Keratinocyte (primary cell): ENCODE results near the gene KLRC1. TPM values are rescaled to one million over a fixed set of nuclear protein-coding genes. Genes with fewer than 3 reads are reported as not detected.

Experiments used
- DNase-seq: peaks from one replicate; pipeline ENCODE4 v3.0.0-alpha.2; 2011; ENCODE audit warnings: low read depth, missing footprints, low spot score
- FAIRE-seq: peaks from 2 replicates; lab custom pipeline; 2011; peaks lifted over from hg19 to GRCh38; lab: Jason Lieb, UNC
- H2AFZ ChIP-seq: 2 replicates; pipeline ENCODE4 v1.6.0; 2012; ENCODE audit warnings: low read length, control low read depth, inconsistent platforms; ENCODE audit not compliant: control insufficient read depth
- H3K27ac ChIP-seq: 2 replicates; pipeline ENCODE4 v1.5.1; 2011; ENCODE audit warnings: low read length; ENCODE audit not compliant: control insufficient read depth, insufficient read depth
- H3K27me3 ChIP-seq: 3 replicates; pipeline ENCODE4 v1.6.0; 2011; ENCODE audit warnings: low read length; ENCODE audit not compliant: control insufficient read depth, insufficient read depth; ENCODE audit errors: extremely low read depth
- H3K36me3 ChIP-seq, 2 experiments: 2 replicates in 1 of 2; 3 replicates in 1 of 2; pipeline ENCODE4 v1.5.1; 2011; ENCODE audit warnings: low read length in 2 of 2, mild to moderate bottlenecking in 1 of 2; ENCODE audit not compliant: control insufficient read depth in 2 of 2, insufficient read depth in 2 of 2; ENCODE audit errors: extremely low read depth in 1 of 2
- H3K4me1 ChIP-seq: 3 replicates; pipeline ENCODE4 v1.5.1; 2011; ENCODE audit warnings: low read length; ENCODE audit not compliant: control insufficient read depth, insufficient read depth; ENCODE audit errors: extremely low read depth
- H3K4me2 ChIP-seq: 3 replicates; pipeline ENCODE4 v1.6.0; 2011; ENCODE audit warnings: low read depth, low read length; ENCODE audit not compliant: control insufficient read depth, insufficient read depth; ENCODE audit errors: extremely low read depth
- H3K4me3 ChIP-seq, 3 experiments: fragments of 200-600 bp in 1 of 3; sonication (generic) in 1 of 3; 2 replicates in 2 of 3; 3 replicates in 1 of 3; pipeline ENCODE4 v1.5.1; 2011 to 2016; ENCODE audit warnings: low read length in 3 of 3, mild to moderate bottlenecking in 3 of 3, control low read depth in 2 of 3, inconsistent platforms in 1 of 3, low read depth in 1 of 3, mixed read lengths in 1 of 3, mixed run types in 1 of 3, moderate library complexity in 1 of 3; ENCODE audit not compliant: control insufficient read depth in 2 of 3, insufficient read depth in 2 of 3; ENCODE audit errors: extremely low read depth in 1 of 3
- H3K79me2 ChIP-seq: 2 replicates; pipeline ENCODE4 v1.6.0; 2012; ENCODE audit warnings: low read length; ENCODE audit not compliant: control insufficient read depth, insufficient read depth
- H3K9ac ChIP-seq: 3 replicates; pipeline ENCODE4 v1.6.0; 2011; ENCODE audit warnings: low read length; ENCODE audit not compliant: control insufficient read depth, insufficient read depth; ENCODE audit errors: extremely low read depth
- H3K9me1 ChIP-seq: 3 replicates; pipeline ENCODE4 v1.6.0; 2011; ENCODE audit warnings: low read length; ENCODE audit not compliant: control insufficient read depth, insufficient read depth; ENCODE audit errors: extremely low read depth
- H3K9me3 ChIP-seq: 2 replicates; pipeline ENCODE4 v1.5.1; 2012; ENCODE audit warnings: low read depth, low read length; ENCODE audit not compliant: control insufficient read depth
- H4K20me1 ChIP-seq: 3 replicates; pipeline ENCODE4 v1.6.0; 2011; ENCODE audit warnings: low read length; ENCODE audit not compliant: control insufficient read depth, insufficient read depth; ENCODE audit errors: extremely low read depth
- CTCF ChIP-seq, 3 experiments: IDR thresholded peaks in 1 of 3; conservative IDR thresholded peaks in 1 of 3; optimal IDR thresholded peaks in 1 of 3; 2 replicates in 2 of 3; 3 replicates in 1 of 3; pipeline versions ENCODE3 to v1.5.1; 2011; ENCODE audit warnings: low read length in 3 of 3, mild to moderate bottlenecking in 3 of 3, moderate library complexity in 2 of 3, control low read depth in 1 of 3, inconsistent platforms in 1 of 3; ENCODE audit not compliant: insufficient read depth in 2 of 3; ENCODE audit errors: extremely low read depth in 1 of 3
- EZH2 ChIP-seq: IDR thresholded peaks from one replicate; pipeline ENCODE4 v1.6.1; 2012; ENCODE audit warnings: inconsistent platforms, mild to moderate bottlenecking, low read length, moderate library complexity
- dilution Hi-C: fragments of 300-500 bp; cut with MboI; formaldehyde crosslinking; loops from one replicate; pipeline ENCODE4 v1.7.0; 2020; ENCODE audit warnings: low sequenced_read_pairs; ENCODE audit not compliant: extremely low pct_ligation_motif_present
- polyA plus RNA-seq, 5 experiments: library from polyadenylated mRNA; depleted of rRNA in 3 of 5; stranded (reverse) in 3 of 5; stranded (forward) in 1 of 5; unstranded in 1 of 5; fragments of >200 nt; gene quantifications; 1 replicate in 1 of 5; 2 replicates in 3 of 5; 3 replicates in 1 of 5; pipeline versions ENCODE4 v1.2.1 to v1.2.3, GENCODE V29; 2011 to 2012; ENCODE audit warnings: missing spikeins in 2 of 5, low read depth in 1 of 5, low replicate concordance in 1 of 5

The KLRC1 gene
- polyA plus RNA-seq, 1 donor (not counting 4 experiments of a cell fraction or from before 2014, with no cell fraction given): 0.07 TPM

GRCh38 chr12:10400829-10401228, 52.3 kb downstream of the KLRC1 start:
- Histone ChIP-seq H3K36me3 (no peaks in the 10 kb centered on the region), H4K20me1 (no peaks in the 10 kb centered on the region), H3K9me3 (no peaks in the 10 kb centered on the region), H3K9ac (no peak overlapping the region), H3K4me3 (no peak overlapping the region), H3K27me3 (no peaks in the 10 kb centered on the region), H3K4me1 (peaks cover 4% of the 10 kb centered on the region), H3K27ac (no peak overlapping the region), H3K4me2 (no peak overlapping the region), H3K9me1 (no peaks in the 10 kb centered on the region), H3K79me2 (no peaks in the 10 kb centered on the region), H2AFZ (no peak overlapping the region)
- no peak for FAIRE-seq
- no peak for TF ChIP-seq CTCF (optimal IDR thresholded peaks at IDR 0.05 in 1 of 3, IDR thresholded peaks at IDR 0.05 in 1 of 3, conservative IDR thresholded peaks at IDR 0.05 in 1 of 3; ENCODE audit: extremely low read depth in 1 of 3, insufficient read depth in 2 of 3, low read length in 3 of 3)
- no peak for TF ChIP-seq EZH2
- dilution Hi-C loops: no loop called here
- no peak for DNase-seq

- H3K27me3 ChIP-seq: no peaks in the 10 kb centered on the region
- no peak overlapping the region for H2AFZ ChIP-seq
- H3K9me1 ChIP-seq: no peaks in the 10 kb centered on the region
- TF ChIP-seq EZH2 (no peak), CTCF (optimal IDR thresholded peaks at IDR 0.05 in 1 of 3, IDR thresholded peaks at IDR 0.05 in 1 of 3, conservative IDR thresholded peaks at IDR 0.05 in 1 of 3; ENCODE audit: extremely low read depth in 1 of 3, insufficient read depth in 2 of 3, low read length in 3 of 3) (no peak)
- H3K9ac ChIP-seq: no peak overlapping the region
- H3K4me1 ChIP-seq: peaks cover 25% of the 10 kb centered on the region
- H3K4me2 ChIP-seq: no peak overlapping the region
- H3K4me3 ChIP-seq: no peak overlapping the region
- DNase-seq: no peak
- no peaks in the 10 kb centered on the region for H4K20me1 ChIP-seq
- H3K79me2 ChIP-seq: no peaks in the 10 kb centered on the region
- H3K36me3 ChIP-seq: no peaks in the 10 kb centered on the region
- no peak for FAIRE-seq
- dilution Hi-C loops: no loop called here
- H3K27ac ChIP-seq: no peak overlapping the region
- no peaks in the 10 kb centered on the region for H3K9me3 ChIP-seq
These were observed 55.0 kb downstream of the KLRC1 start for GRCh38 chr12:10398168-10398567.
